SK-N-MC (cell line): ENCODE results near the gene LONP2.

Experiments used
- DNase-seq: peaks from one replicate; pipeline ENCODE4 v3.0.0-alpha.2; 2011; ENCODE audit warnings: low read depth, low spot score
- H3K27ac ChIP-seq: fragments of 200-600 bp; sonication (generic); 2 replicates; pipeline ENCODE4 v1.5.1; 2016; ENCODE audit warnings: mixed run types
- H3K36me3 ChIP-seq: fragments of 200-600 bp; sonication (generic); 2 replicates; pipeline ENCODE4 v1.6.1; 2017; ENCODE audit warnings: antibody characterized with exemption, low read length, mixed read lengths; ENCODE audit not compliant: insufficient read depth
- H3K4me3 ChIP-seq: fragments of 200-600 bp; sonication (generic); 2 replicates; pipeline ENCODE4 v1.5.1; 2016
- H3K9ac ChIP-seq: fragments of 200-600 bp; sonication (generic); 2 replicates; pipeline ENCODE4 v1.8.0; 2017; ENCODE audit warnings: mixed run types, mixed read lengths; ENCODE audit not compliant: insufficient read length
- H3K9me3 ChIP-seq: fragments of 200-600 bp; sonication (generic); 2 replicates; pipeline ENCODE4 v1.6.1; 2017; ENCODE audit warnings: low read depth, mild to moderate bottlenecking, antibody characterized with exemption, low read length, moderate library complexity, mixed read lengths
- EZH2 ChIP-seq: fragments of 200-600 bp; sonication (generic); IDR thresholded peaks from one replicate; pipeline ENCODE4 v1.6.1; 2017; ENCODE audit warnings: antibody characterized with exemption
- FOXP2 ChIP-seq: optimal IDR thresholded peaks from 2 replicates; pipeline ENCODE3; 2011; ENCODE audit warnings: mild to moderate bottlenecking, moderate library complexity; ENCODE audit not compliant: insufficient read depth; ENCODE audit errors: extremely low read length, control extremely low read depth
- POLR2AphosphoS5 ChIP-seq: IDR thresholded peaks from 2 replicates; pipeline ENCODE4 v1.6.1; 2012; ENCODE audit warnings: mild to moderate bottlenecking, low read depth, low read length, borderline replicate concordance

Gene LONP2

DNA sequence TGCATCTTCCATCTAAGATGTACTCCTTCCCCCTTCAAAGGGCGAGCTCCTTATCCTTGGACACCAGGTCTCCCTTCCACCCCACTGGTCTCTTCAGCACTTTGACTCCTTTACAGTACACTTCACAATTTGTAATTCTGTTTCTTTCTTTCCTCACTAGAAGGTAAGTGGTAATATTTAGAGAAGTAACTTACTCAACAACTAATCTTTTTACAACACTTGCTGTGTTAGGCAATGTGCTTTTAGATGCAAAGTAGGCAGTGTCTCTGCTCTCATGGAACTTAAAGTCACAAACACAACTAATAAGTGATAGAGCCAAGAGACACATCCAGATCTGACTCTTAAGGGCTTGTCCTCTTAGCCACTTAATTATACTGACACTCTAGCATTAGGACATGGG is 134.7 kb downstream of the LONP2 start:
- Histone ChIP-seq H3K4me3 (no peak overlapping the region), H3K36me3 (no peaks in the 10 kb centered on the region), H3K27ac (no peak overlapping the region), H3K9me3 (no peaks in the 10 kb centered on the region), H3K9ac (no peak overlapping the region)
- DNase-seq = no peak
- TF ChIP-seq FOXP2 = no peak
- TF ChIP-seq POLR2AphosphoS5 = no peak
- no peak for TF ChIP-seq EZH2

DNA sequence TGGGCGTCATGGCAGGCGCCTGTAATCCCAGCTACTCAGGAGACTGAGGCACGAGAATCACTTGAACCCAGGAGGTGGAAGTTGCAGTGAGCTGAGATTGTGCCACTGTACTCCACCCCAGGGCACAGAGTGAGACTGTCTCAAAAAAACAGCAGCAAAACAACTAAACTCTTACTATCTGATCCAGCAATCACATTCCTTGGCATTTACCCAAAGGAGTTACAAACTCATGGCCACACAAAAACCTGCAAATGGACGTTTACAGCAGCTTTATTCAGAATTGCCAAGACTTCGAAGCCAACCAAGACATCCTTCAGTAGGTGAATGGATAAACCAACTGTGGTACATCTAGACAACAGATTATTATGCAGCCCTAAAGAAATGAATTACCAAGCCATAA is 137.1 kb downstream of the LONP2 start:
- H3K4me3 ChIP-seq = no peak overlapping the region
- DNase-seq = no peak

DNA sequence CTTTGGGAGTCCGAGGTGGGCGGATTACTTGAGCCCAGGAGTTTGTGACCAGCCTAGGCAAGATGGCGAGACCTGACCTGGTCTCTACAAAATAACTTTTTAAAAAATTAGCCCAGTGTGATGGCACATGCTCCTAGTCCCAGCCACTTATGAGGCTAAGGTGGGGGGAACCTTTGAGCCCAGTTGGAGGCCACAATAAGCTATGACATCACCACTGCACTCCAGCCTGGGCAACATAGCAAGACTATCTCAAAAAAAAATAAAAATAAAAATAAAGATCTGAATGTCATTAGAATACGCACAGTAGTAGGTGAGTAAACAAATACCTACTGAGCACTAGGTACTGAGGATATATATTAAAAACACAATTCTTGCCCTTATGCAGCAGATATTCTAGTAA is 138.0 kb downstream of the LONP2 start:
- Histone ChIP-seq H3K9ac (no peak overlapping the region), H3K27ac (no peak overlapping the region)

More for the DNA sequence above, 137.1 kb downstream of the LONP2 start:
- H3K9me3 ChIP-seq = no peaks in the 10 kb centered on the region
- no peak overlapping the region for H3K9ac ChIP-seq
- H3K27ac ChIP-seq = no peak overlapping the region
- TF ChIP-seq FOXP2 (no peak), EZH2 (no peak), POLR2AphosphoS5 (no peak)
- H3K36me3 ChIP-seq = no peaks in the 10 kb centered on the region

GRCh38 chr16:48383009-48383876 is 139.1 kb downstream of the LONP2 start:
- Histone ChIP-seq H3K27ac (no peak overlapping the region), H3K9ac (peak overlapping the region; percentile 77), H3K4me3 (peak overlapping the region; percentile 85), H3K9me3 (no peaks in the 10 kb centered on the region), H3K36me3 (no peaks in the 10 kb centered on the region)
- DNase-seq = no peak
- TF ChIP-seq FOXP2 = no peak
- TF ChIP-seq EZH2 = no peak
- no peak for TF ChIP-seq POLR2AphosphoS5

More for the DNA sequence above, 138.0 kb downstream of the LONP2 start:
- no peaks in the 10 kb centered on the region for H3K9me3 ChIP-seq
- H3K4me3 ChIP-seq = no peak overlapping the region
- no peaks in the 10 kb centered on the region for H3K36me3 ChIP-seq
- no peak for DNase-seq
- TF ChIP-seq EZH2 = no peak
- TF ChIP-seq FOXP2 = no peak
- no peak for TF ChIP-seq POLR2AphosphoS5

- no peaks in the 10 kb centered on the region for H3K36me3 ChIP-seq
- peak overlapping the region; percentile 85 for H3K4me3 ChIP-seq
- H3K9me3 ChIP-seq = no peaks in the 10 kb centered on the region
- H3K9ac ChIP-seq = peak overlapping the region; percentile 77
- no peak for DNase-seq
- H3K27ac ChIP-seq = no peak overlapping the region
- TF ChIP-seq EZH2 = no peak
- no peak for TF ChIP-seq FOXP2
- no peak for TF ChIP-seq POLR2AphosphoS5
Observed at GRCh38 chr16:48383877-48384519, 139.9 kb downstream of the LONP2 start.

- TF ChIP-seq POLR2AphosphoS5 (no peak), FOXP2 (no peak), EZH2 (no peak)
- DNase-seq = no peak
Observed at GRCh38 chr16:48384520-48385252, 140.6 kb downstream of the LONP2 start.

DNA sequence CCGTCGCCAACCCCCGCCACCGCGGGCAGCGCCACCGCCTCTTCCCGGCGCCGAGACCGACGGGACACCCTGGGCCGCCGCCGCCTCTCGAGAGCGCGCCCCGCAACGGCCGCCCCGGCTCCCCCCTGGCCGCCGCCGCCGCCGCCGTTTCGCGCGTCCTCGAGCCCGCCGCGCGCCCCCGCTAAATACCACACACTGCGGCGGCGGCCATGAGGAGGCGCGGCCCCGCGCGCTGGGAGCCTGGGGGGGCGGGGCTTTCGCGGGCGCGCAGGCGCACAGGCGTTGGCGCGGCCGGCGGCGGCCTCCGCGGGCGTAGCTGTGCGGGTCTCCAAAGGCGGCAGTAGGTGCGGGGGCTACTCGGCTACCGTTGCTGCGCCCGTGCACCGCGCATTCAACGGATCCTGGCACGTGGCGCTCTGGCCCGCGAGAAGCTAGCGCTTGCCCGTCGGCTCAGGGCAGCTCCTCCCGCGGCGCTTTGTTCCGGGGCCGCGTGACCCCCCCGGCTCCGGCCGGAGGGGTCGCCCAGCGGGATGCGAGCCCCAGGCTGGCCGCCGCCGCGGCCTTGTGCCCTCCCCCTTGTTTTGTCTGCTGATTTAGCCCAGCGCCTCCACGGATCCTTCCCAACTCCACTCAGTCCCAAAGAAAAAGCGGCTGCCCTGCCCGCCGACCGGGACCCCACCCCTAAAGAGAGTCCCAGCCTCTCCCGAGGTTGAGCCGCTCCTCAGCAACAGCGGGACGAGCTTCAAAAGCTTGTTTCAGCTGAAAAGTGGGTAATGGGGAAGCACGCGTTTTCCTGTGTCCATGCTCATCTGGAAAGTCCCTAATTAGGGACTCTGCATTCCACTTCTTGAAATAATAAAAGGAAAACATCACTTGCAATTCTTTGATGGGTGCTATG is 141.4 kb downstream of the LONP2 start, which contains the start of gene SIAH1:
TSS of gene SIAH1 (minus strand) at position 161 of the 898 bp plus-strand sequence. CDS start 22,985 bp downstream, outside the sequence.
- TF ChIP-seq EZH2 (no peak), POLR2AphosphoS5 (peak; percentile 71; the same call in 1 of the 2 replicates)
- Histone ChIP-seq H3K9me3 (no peaks in the 10 kb centered on the region), H3K36me3 (no peaks in the 10 kb centered on the region), H3K9ac (peak within 1 kb of the TSS; percentile 84), H3K27ac (no peak within 1 kb of the TSS), H3K4me3 (peak within 1 kb of the TSS; percentile 85)
- no peak for DNase-seq

More at GRCh38 chr16:48384520-48385252, 140.6 kb downstream of the LONP2 start:
- Histone ChIP-seq H3K9ac (peak overlapping the region; percentile 77), H3K27ac (no peak overlapping the region), H3K4me3 (peak overlapping the region; percentile 85), H3K9me3 (no peaks in the 10 kb centered on the region), H3K36me3 (no peaks in the 10 kb centered on the region)
